Nephron (organoid): ENCODE results near the gene PHACTR1.

Source experiments
- H3K27ac Mint-ChIP-seq, 3 experiments: 2 replicates each; pipeline ENCODE4 v1.8.0; 2020; ENCODE audit warnings: mixed read lengths in 3 of 3, mild to moderate bottlenecking in 2 of 3, moderate library complexity in 1 of 3
- H3K27me3 Mint-ChIP-seq: 2 replicates; pipeline ENCODE4 v1.8.0; 2021; ENCODE audit warnings: low read depth, mild to moderate bottlenecking, moderate library complexity, mixed read lengths
- H3K36me3 Mint-ChIP-seq: 2 replicates; pipeline ENCODE4 v1.8.0; 2020; ENCODE audit warnings: low read depth, mixed read lengths
- H3K4me1 Mint-ChIP-seq: 2 replicates; pipeline ENCODE4 v1.8.0; 2020; ENCODE audit warnings: mixed read lengths
- H3K4me3 Mint-ChIP-seq, 3 experiments: 2 replicates each; pipeline ENCODE4 v1.8.0; 2020; ENCODE audit warnings: mild to moderate bottlenecking in 3 of 3, mixed read lengths in 3 of 3, moderate library complexity in 2 of 3
- H3K9me3 Mint-ChIP-seq: 2 replicates; pipeline ENCODE4 v1.8.0; 2020; ENCODE audit warnings: mixed read lengths
- TF ChIP-seq, protein P1 (sequence below), 3 experiments: fragments of 200-600 bp; sonication (generic); IDR thresholded peaks; one replicate each; pipeline ENCODE4 v1.5.0; 2021; ENCODE audit warnings: antibody characterized with exemption in 3 of 3; ENCODE audit not compliant: unreplicated experiment in 3 of 3

The PHACTR1 gene

DNA sequence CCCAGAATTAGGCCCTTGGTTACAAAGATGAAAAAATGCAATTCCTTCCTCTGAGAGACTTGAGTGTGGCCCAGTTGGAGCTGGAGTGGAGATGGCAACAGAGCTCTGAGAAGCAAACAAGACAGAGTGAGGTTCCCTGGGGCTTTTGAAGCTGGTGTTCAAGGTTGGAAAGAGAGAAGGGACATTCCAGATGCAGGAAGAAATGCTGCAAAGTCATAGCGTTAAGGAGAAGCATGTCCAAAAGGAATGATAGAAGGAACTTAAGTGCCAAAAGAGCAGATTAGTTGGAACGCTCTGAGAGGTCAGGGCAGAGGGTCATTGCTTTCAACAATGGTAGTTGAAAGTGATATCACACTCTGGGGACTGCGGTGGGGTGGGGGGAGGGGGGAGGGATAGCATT lies 360.0 kb downstream of the PHACTR1 start:
- Mint-ChIP-seq H3K36me3 (no peaks in the 10 kb centered on the region), H3K27me3 (peaks cover 4% of the 10 kb centered on the region), H3K4me3 (no peak overlapping the region), H3K4me1 (peaks cover 6% of the 10 kb centered on the region), H3K27ac (no peak overlapping the region), H3K9me3 (no peaks in the 10 kb centered on the region)
- TF ChIP-seq, protein P1, sequence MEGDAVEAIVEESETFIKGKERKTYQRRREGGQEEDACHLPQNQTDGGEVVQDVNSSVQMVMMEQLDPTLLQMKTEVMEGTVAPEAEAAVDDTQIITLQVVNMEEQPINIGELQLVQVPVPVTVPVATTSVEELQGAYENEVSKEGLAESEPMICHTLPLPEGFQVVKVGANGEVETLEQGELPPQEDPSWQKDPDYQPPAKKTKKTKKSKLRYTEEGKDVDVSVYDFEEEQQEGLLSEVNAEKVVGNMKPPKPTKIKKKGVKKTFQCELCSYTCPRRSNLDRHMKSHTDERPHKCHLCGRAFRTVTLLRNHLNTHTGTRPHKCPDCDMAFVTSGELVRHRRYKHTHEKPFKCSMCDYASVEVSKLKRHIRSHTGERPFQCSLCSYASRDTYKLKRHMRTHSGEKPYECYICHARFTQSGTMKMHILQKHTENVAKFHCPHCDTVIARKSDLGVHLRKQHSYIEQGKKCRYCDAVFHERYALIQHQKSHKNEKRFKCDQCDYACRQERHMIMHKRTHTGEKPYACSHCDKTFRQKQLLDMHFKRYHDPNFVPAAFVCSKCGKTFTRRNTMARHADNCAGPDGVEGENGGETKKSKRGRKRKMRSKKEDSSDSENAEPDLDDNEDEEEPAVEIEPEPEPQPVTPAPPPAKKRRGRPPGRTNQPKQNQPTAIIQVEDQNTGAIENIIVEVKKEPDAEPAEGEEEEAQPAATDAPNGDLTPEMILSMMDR (IDR thresholded peaks at IDR 0.05; ENCODE audit: unreplicated experiment in 3 of 3), result no peak

DNA sequence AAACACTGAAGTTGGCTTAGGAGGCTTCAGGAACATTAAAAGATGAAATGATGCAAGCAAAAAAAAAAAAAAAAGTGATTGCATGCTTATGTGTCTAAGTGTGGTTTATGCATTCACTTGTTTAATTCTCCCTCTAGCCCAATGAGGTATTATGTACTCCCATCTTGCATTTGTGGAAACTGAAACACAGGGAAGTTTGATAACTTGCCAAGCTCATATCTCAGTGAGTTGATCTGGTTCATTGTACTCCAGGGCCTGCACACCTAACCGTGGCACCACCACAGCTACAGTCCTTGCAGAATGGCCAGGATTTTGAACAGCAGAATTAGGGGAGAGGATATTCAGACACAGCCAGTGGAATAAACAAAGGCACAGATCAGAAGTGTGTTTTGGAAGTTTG lies 360.6 kb downstream of the PHACTR1 start:
- Mint-ChIP-seq H3K27ac (no peak overlapping the region), H3K27me3 (peaks cover 4% of the 10 kb centered on the region), H3K4me3 (no peak overlapping the region), H3K4me1 (peaks cover 6% of the 10 kb centered on the region), H3K36me3 (no peaks in the 10 kb centered on the region), H3K9me3 (no peaks in the 10 kb centered on the region)
- TF ChIP-seq, protein P1 (IDR thresholded peaks at IDR 0.05; ENCODE audit: unreplicated experiment in 3 of 3), result no peak

DNA sequence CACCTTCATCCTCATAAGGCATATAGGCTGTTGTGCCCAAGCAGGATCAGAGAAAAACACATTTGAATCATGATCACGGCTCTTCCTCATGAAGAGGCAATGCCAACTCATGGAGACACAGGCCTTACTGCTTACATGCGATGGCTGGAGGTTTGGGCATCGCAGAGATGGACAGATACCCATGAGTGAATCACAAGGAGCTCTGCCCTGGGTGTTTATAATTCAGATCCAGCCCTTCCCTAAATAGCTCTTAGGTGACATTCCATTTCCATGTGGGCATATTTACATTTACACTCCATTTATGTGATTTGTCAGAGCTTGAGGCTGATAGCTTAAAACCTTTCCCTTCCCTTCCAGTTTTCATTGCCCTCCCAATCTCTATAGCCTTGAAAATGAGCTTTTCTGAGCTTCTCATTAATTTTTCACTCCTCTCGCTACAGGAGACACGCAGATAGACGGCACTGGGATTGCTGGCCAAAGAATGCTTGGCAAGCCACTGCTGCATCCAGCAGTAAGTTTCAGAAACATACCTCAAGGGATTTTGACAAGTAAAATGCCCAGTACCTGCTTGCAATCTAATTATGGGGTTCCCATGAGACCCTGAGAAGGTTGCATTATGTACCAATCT lies 362.6 kb downstream of the PHACTR1 start:
- Mint-ChIP-seq H3K27ac (no peak overlapping the region), H3K36me3 (no peaks in the 10 kb centered on the region), H3K27me3 (peaks cover 4% of the 10 kb centered on the region), H3K9me3 (peaks cover 2% of the 10 kb centered on the region), H3K4me1 (peaks cover 6% of the 10 kb centered on the region), H3K4me3 (no peak overlapping the region)
- TF ChIP-seq, protein P1 (IDR thresholded peaks at IDR 0.05; ENCODE audit: unreplicated experiment in 3 of 3), result no peak

DNA sequence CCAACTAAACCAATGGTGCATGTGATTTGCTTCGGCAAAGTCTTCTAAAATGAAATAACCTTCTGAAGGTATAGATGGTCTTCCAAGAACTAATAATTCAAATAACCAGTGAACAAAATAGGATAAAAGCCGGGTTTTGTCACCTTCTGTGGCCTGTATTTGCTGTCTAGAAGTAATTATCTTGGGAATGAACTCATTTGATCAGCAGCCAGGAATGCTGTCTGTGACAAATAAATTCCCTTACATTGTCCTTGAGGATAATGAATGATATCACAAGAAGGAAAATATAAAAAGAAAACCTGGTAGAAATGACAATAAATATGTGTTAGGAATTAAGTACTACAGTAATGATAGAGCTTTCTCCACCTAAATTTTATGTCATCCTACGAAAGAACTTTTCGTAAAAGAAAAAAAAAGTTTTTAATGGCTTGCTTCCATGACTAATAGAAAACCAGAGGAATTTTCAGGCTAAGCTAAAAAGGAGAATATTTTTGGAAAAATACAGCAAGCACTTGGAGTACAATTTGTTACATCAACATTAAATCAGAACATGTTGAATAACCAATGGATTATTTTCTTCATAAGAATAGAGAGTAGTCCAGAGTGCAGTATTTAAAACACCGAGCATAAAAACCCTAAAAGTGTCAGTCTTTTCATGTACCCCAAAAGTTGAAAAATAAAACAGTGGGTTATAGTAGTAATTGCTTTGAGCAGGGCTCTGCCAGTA lies 364.1 kb downstream of the PHACTR1 start:
- no peak overlapping the region for H3K4me3 Mint-ChIP-seq
- peaks cover 4% of the 10 kb centered on the region for H3K27me3 Mint-ChIP-seq
- TF ChIP-seq, protein P1 (IDR thresholded peaks at IDR 0.05; ENCODE audit: unreplicated experiment in 3 of 3), result no peak
- no peaks in the 10 kb centered on the region for H3K36me3 Mint-ChIP-seq
- peaks cover 3% of the 10 kb centered on the region for H3K4me1 Mint-ChIP-seq
- no peak overlapping the region for H3K27ac Mint-ChIP-seq
- H3K9me3 Mint-ChIP-seq, result peaks cover 2% of the 10 kb centered on the region

DNA sequence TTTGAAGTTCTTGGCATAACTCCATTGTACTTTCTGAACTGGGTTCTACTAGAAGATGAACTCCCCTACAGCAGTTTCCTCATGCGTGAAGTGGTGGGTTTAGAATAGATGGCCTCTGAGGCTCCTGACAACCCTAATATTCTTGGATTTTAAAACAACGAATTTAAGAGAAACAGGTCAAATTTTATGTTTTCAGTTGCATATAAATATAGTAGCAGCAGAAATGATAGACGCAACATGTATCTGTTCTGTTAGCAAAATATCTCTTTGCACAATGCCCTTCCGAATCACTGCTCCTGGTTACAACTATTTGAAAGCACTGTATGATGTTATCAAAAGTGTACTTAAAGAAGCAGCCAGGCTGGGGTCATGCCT lies 364.6 kb downstream of the PHACTR1 start:
- Mint-ChIP-seq H3K4me1 (no peaks in the 10 kb centered on the region), H3K4me3 (no peak overlapping the region), H3K27ac (no peak overlapping the region), H3K36me3 (no peaks in the 10 kb centered on the region), H3K9me3 (peaks cover 2% of the 10 kb centered on the region), H3K27me3 (peaks cover 4% of the 10 kb centered on the region)
- TF ChIP-seq, protein P1 (IDR thresholded peaks at IDR 0.05; ENCODE audit: unreplicated experiment in 3 of 3), result no peak
